Measurements from ENCODE around the gene POFUT1.

POFUT1 gene

DNA sequence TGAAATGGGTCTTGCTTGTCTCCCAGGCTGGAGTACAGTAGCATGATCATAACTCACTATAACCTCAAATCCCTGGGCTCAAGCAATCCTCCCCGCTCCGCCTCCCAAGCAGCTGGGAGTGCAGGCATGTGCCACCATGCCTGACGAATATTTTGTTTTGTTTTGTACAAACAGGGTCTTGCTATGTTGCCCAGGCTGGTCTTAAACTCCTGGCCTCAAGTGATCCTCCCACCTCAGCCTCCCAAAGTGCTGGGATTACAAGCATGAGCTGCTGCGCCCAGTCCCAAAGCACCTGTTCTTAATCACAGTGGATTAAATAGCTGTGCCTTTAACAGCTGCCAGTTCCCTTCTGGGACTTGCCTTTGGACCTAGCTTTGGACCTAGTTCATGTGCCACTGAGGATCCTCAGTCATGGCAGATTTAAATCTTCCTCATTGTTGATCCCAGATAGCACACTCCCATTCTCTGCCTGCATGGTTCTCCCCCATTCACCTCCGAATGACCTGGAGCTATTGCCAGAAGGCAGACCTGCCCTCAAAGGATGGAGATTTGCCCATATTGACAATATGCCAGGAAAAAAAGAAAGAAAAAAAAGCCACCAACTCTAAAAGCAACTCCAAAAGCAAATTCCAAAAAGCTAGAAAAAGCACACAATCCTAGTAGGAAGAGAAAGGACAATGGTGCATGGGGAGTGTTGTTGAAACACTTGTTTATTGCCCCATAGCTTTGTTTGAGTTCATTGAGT lies 10.6 kb downstream of the POFUT1 start:
- peaks cover 11 to 77% (median 62%) of the 10 kb centered on the region in 5 donors for H3K36me3 ChIP-seq (ENCODE audit: control insufficient read depth in 5 of 5, insufficient read depth in 5 of 5, low read length in 5 of 5)
- H3K27me3 ChIP-seq (ENCODE audit: control insufficient read depth in 5 of 5, insufficient read depth in 4 of 5, low read length in 5 of 5), result no peaks in the 10 kb centered on the region
- H3K4me3 ChIP-seq (ENCODE audit: low read depth in 1 of 5, low read length in 5 of 5), result no peak overlapping the region
- peaks cover 0 to 13% (median 2%) of the 10 kb centered on the region in 5 donors for H3K4me1 ChIP-seq (ENCODE audit: control insufficient read depth in 5 of 5, insufficient read depth in 5 of 5, low read length in 5 of 5)
- H3K9me3 ChIP-seq (ENCODE audit: control insufficient read depth in 5 of 5, low read length in 5 of 5), result no peaks in the 10 kb centered on the region
- no peak overlapping the region for H3K27ac ChIP-seq (ENCODE audit: low read depth, low read length)
- H3K9ac ChIP-seq (ENCODE audit: low read length in 5 of 5), result no peak overlapping the region

DNA sequence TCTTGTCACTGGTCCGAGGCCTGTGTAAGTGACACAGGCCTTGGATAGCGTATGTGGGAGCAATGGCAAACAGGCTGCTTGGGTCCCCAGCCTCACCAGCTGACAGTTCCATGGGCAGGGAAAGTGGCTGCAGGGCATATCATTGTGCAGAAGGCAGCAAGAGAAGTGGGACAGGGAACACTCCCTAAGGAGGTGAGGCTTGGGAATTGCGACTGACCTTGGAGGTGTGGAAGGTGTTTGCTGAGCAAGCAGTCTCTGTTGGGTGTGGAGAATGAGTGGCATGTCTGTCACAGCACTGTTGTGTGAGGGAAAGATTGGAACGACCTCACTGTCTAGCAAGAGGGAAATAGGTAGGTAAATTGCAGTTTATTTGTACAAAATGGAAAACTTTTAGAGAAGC lies 16.8 kb downstream of the POFUT1 start:
- no peaks in the 10 kb centered on the region for H3K9me3 ChIP-seq (ENCODE audit: control insufficient read depth in 5 of 5, low read length in 5 of 5)
- H3K27ac ChIP-seq (ENCODE audit: low read depth, low read length), result no peak overlapping the region
- H3K9ac ChIP-seq (ENCODE audit: low read length in 5 of 5), result no peak overlapping the region
- no peak overlapping the region for H3K4me3 ChIP-seq (ENCODE audit: low read depth in 1 of 5, low read length in 5 of 5)
- peaks cover 0 to 24% (median 18%) of the 10 kb centered on the region in 5 donors for H3K4me1 ChIP-seq (ENCODE audit: control insufficient read depth in 5 of 5, insufficient read depth in 5 of 5, low read length in 5 of 5)
- no peaks in the 10 kb centered on the region for H3K27me3 ChIP-seq (ENCODE audit: control insufficient read depth in 5 of 5, insufficient read depth in 4 of 5, low read length in 5 of 5)
- H3K36me3 ChIP-seq (ENCODE audit: control insufficient read depth in 5 of 5, insufficient read depth in 5 of 5, low read length in 5 of 5), result peaks cover 4 to 65% (median 42%) of the 10 kb centered on the region in 5 donors

DNA sequence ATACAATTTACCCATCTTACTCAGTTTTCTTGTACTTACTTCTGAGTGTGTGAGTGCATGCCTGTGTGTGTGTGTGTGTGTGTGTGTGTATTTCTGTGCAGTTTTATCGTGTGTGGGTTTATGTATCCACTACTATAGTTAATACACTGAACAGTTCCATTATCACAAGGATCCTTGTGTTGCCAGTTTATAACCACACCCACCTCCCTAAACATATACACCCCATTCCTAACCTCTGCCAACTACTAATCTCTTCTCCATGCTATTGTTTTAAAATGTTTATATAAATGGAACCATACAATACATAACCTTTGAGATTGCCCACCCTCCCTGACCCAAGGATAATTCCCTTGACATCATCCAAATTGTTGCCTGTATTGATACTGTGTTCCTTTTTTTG lies 18.7 kb downstream of the POFUT1 start:
- Histone ChIP-seq H3K9ac (ENCODE audit: low read length in 5 of 5) (no peak overlapping the region), H3K36me3 (ENCODE audit: control insufficient read depth in 5 of 5, insufficient read depth in 5 of 5, low read length in 5 of 5) (peaks cover 5 to 67% (median 40%) of the 10 kb centered on the region in 5 donors), H3K27ac (ENCODE audit: low read depth, low read length) (no peak overlapping the region)

DNA sequence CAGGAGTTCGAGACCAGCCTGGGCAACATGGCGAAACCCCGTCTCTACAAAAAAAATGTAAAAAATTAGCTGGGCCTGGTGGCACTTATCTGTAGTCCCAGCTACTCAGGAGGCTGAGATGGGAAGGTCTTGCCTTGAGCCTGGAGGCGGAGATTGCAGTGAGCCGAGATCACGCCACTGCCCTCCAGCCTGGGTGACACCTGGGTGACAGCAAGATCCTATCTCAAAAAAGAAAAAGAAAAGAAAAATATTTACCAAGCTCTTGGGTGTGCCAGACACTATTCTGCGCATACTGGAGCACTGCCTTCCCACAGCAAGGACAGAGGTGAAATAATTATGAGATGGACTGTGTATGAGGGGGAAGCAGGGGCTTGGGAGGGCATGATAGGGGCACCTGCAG lies 19.6 kb downstream of the POFUT1 start:
- Histone ChIP-seq H3K4me1 (ENCODE audit: control insufficient read depth in 5 of 5, insufficient read depth in 5 of 5, low read length in 5 of 5) (peaks cover 0 to 24% (median 19%) of the 10 kb centered on the region in 5 donors), H3K9ac (ENCODE audit: low read length in 5 of 5) (peak overlapping the region in 3 of 5 donors; percentile 6 to 65 (median 43)), H3K36me3 (ENCODE audit: control insufficient read depth in 5 of 5, insufficient read depth in 5 of 5, low read length in 5 of 5) (peaks cover 9 to 69% (median 43%) of the 10 kb centered on the region in 5 donors), H3K27me3 (ENCODE audit: control insufficient read depth in 5 of 5, insufficient read depth in 4 of 5, low read length in 5 of 5) (no peaks in the 10 kb centered on the region), H3K27ac (ENCODE audit: low read depth, low read length) (peak overlapping the region; percentile 72), H3K4me3 (ENCODE audit: low read depth in 1 of 5, low read length in 5 of 5) (peak overlapping the region in 1 of 5 donors; percentile 48), H3K9me3 (ENCODE audit: control insufficient read depth in 5 of 5, low read length in 5 of 5) (no peaks in the 10 kb centered on the region)

More for the DNA sequence above, 18.7 kb downstream of the POFUT1 start:
- Histone ChIP-seq H3K4me1 (ENCODE audit: control insufficient read depth in 5 of 5, insufficient read depth in 5 of 5, low read length in 5 of 5) (peaks cover 0 to 24% (median 18%) of the 10 kb centered on the region in 5 donors), H3K4me3 (ENCODE audit: low read depth in 1 of 5, low read length in 5 of 5) (no peak overlapping the region), H3K9me3 (ENCODE audit: control insufficient read depth in 5 of 5, low read length in 5 of 5) (no peaks in the 10 kb centered on the region), H3K27me3 (ENCODE audit: control insufficient read depth in 5 of 5, insufficient read depth in 4 of 5, low read length in 5 of 5) (no peaks in the 10 kb centered on the region)

DNA sequence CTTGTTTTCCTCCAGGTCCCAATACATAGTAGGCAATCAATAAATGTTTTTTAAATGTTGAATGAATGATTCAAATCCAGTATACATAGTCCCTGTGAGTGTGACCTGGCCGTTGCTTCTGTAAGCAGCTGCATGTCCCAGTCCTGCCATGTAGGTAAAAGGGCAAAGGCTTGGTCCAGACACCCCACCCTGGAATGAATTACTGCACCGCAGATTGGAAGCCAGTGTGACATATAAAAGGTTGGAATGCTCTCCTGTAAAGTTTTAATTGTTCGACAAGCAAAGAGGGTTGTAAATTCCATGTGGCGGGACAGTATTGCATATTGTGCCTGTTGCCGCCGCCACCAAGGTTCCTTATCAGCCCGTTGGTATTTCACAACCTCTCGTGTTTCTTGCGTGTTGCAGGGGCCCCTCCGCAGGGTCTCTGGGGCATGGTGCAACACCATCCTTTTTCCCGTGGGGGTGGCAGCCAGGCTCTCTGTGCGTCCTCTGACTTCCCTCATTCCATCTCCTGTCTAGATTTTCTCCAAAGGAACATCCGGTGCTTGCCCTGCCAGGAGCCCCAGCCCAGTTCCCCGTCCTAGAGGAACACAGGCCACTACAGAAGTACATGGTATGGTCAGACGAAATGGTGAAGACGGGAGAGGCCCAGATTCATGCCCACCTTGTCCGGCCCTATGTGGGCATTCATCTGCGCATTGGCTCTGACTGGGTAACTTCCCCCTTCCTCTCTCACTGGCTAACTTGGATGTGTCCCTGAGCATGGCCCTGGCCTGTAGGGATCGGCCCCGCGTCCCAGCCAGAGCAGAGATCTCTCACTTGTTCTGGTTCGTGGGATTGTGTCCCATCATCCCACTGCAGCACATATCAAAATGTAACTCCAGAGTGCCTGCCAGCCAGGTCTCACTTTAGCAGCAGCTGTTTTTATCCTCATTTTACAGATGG lies 20.3 kb downstream of the POFUT1 start:
- Histone ChIP-seq H3K9me3 (ENCODE audit: control insufficient read depth in 5 of 5, low read length in 5 of 5) (no peaks in the 10 kb centered on the region), H3K36me3 (ENCODE audit: control insufficient read depth in 5 of 5, insufficient read depth in 5 of 5, low read length in 5 of 5) (peaks cover 6 to 69% (median 43%) of the 10 kb centered on the region in 5 donors), H3K4me3 (ENCODE audit: low read depth in 1 of 5, low read length in 5 of 5) (peak overlapping the region in 1 of 5 donors; percentile 48), H3K27me3 (ENCODE audit: control insufficient read depth in 5 of 5, insufficient read depth in 4 of 5, low read length in 5 of 5) (no peaks in the 10 kb centered on the region), H3K4me1 (ENCODE audit: control insufficient read depth in 5 of 5, insufficient read depth in 5 of 5, low read length in 5 of 5) (peaks cover 0 to 25% (median 19%) of the 10 kb centered on the region in 5 donors), H3K9ac (ENCODE audit: low read length in 5 of 5) (peak overlapping the region in 4 of 5 donors; percentile 5 to 65 (median 24)), H3K27ac (ENCODE audit: low read depth, low read length) (peak overlapping the region; percentile 72)

DNA sequence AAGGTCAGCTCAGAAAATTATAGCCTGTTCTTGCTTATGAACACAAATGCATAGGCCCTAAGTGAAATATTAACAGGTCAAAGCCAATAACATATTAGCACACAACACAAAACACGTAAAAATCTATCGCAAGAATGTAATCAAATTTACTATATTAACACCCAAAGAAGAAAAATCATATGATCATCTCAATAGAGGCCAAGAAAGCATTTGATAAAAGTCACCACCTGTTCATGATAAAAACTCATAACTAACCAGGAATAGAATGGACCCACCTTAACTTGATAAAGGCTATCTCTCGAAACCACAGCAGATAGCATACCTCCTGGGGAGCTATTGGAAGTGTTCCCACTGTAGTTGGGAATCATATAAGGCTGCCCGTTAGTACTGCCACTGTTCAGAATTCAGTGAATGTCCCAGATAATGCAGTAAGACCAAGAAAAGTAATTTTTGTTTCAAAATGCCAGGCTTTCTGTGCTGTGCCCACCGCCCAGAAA lies 21.6 kb downstream of the POFUT1 start:
- Histone ChIP-seq H3K9me3 (ENCODE audit: control insufficient read depth in 5 of 5, low read length in 5 of 5) (no peaks in the 10 kb centered on the region), H3K27me3 (ENCODE audit: control insufficient read depth in 5 of 5, insufficient read depth in 4 of 5, low read length in 5 of 5) (no peaks in the 10 kb centered on the region), H3K4me3 (ENCODE audit: low read depth in 1 of 5, low read length in 5 of 5) (no peak overlapping the region), H3K4me1 (ENCODE audit: control insufficient read depth in 5 of 5, insufficient read depth in 5 of 5, low read length in 5 of 5) (peaks cover 0 to 27% (median 19%) of the 10 kb centered on the region in 5 donors), H3K36me3 (ENCODE audit: control insufficient read depth in 5 of 5, insufficient read depth in 5 of 5, low read length in 5 of 5) (peaks cover 6 to 70% (median 43%) of the 10 kb centered on the region in 5 donors), H3K9ac (ENCODE audit: low read length in 5 of 5) (no peak overlapping the region), H3K27ac (ENCODE audit: low read depth, low read length) (no peak overlapping the region)

DNA sequence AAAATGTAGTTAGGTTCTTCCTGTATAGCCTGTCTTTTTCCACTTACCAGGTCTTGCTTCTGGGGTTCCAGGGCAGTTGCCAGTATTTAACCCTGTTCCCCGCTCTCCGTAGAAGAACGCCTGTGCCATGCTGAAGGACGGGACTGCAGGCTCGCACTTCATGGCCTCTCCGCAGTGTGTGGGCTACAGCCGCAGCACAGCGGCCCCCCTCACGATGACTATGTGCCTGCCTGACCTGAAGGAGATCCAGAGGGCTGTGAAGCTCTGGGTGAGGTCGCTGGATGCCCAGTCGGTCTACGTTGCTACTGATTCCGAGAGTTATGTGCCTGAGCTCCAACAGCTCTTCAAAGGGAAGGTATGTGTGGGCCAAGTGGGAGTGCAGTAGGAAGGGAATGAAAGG lies 23.0 kb downstream of the POFUT1 start:
- no peak overlapping the region for H3K4me3 ChIP-seq (ENCODE audit: low read depth in 1 of 5, low read length in 5 of 5)
- no peaks in the 10 kb centered on the region for H3K27me3 ChIP-seq (ENCODE audit: control insufficient read depth in 5 of 5, insufficient read depth in 4 of 5, low read length in 5 of 5)
- no peak overlapping the region for H3K9ac ChIP-seq (ENCODE audit: low read length in 5 of 5)
- no peak overlapping the region for H3K27ac ChIP-seq (ENCODE audit: low read depth, low read length)
- H3K9me3 ChIP-seq (ENCODE audit: control insufficient read depth in 5 of 5, low read length in 5 of 5), result no peaks in the 10 kb centered on the region
- H3K4me1 ChIP-seq (ENCODE audit: control insufficient read depth in 5 of 5, insufficient read depth in 5 of 5, low read length in 5 of 5), result peaks cover 0 to 28% (median 19%) of the 10 kb centered on the region in 5 donors
- H3K36me3 ChIP-seq (ENCODE audit: control insufficient read depth in 5 of 5, insufficient read depth in 5 of 5, low read length in 5 of 5), result peaks cover 6 to 80% (median 53%) of the 10 kb centered on the region in 5 donors

DNA sequence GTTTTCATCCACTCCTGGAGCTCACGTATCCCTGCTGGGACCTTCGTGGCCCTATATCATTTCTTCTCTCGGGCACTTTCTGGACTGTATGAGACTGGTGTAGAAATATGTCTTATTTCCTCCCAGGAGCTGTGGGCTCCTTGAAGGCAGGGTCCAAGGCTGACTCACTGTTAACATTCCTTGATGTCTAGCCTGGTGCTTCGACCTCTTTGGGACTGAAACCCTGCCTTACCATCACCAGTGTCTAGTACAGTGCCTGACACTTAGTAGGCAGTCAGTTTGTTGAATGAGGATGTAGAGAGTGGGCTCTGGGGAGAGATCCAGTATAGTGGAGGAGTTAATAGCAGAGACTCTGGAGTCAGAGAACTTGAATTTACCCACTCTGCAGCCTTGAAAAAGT lies 23.6 kb downstream of the POFUT1 start:
- H3K4me3 ChIP-seq (ENCODE audit: low read depth in 1 of 5, low read length in 5 of 5), result no peak overlapping the region
- no peaks in the 10 kb centered on the region for H3K9me3 ChIP-seq (ENCODE audit: control insufficient read depth in 5 of 5, low read length in 5 of 5)
- no peak overlapping the region for H3K27ac ChIP-seq (ENCODE audit: low read depth, low read length)
- peaks cover 0 to 28% (median 19%) of the 10 kb centered on the region in 5 donors for H3K4me1 ChIP-seq (ENCODE audit: control insufficient read depth in 5 of 5, insufficient read depth in 5 of 5, low read length in 5 of 5)
- no peak overlapping the region for H3K9ac ChIP-seq (ENCODE audit: low read length in 5 of 5)
- peaks cover 6 to 84% (median 57%) of the 10 kb centered on the region in 5 donors for H3K36me3 ChIP-seq (ENCODE audit: control insufficient read depth in 5 of 5, insufficient read depth in 5 of 5, low read length in 5 of 5)
- H3K27me3 ChIP-seq (ENCODE audit: control insufficient read depth in 5 of 5, insufficient read depth in 4 of 5, low read length in 5 of 5), result no peaks in the 10 kb centered on the region

DNA sequence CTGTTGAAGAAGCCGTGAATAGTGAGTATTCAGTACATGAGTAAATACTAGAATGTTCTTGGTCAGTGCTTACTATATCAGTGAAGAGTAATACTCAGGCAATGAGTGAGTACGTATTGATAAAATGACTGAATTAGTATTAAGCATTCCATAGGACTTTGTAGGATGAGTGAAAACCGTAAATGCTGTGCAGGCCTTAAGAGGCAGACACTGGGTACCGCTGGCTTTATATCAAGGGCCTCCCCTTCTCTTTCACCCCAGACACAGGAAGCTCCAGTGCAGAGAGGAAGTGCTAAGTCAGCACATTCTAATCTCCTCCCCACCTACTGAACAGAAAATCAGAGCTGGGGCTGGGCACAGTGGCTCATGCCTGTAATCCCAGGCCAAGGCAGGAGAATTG lies 24.2 kb downstream of the POFUT1 start:
- Histone ChIP-seq H3K27ac (ENCODE audit: low read depth, low read length) (no peak overlapping the region), H3K9ac (ENCODE audit: low read length in 5 of 5) (no peak overlapping the region), H3K4me1 (ENCODE audit: control insufficient read depth in 5 of 5, insufficient read depth in 5 of 5, low read length in 5 of 5) (peaks cover 0 to 27% (median 15%) of the 10 kb centered on the region in 5 donors), H3K36me3 (ENCODE audit: control insufficient read depth in 5 of 5, insufficient read depth in 5 of 5, low read length in 5 of 5) (peaks cover 6 to 84% (median 58%) of the 10 kb centered on the region in 5 donors), H3K27me3 (ENCODE audit: control insufficient read depth in 5 of 5, insufficient read depth in 4 of 5, low read length in 5 of 5) (no peaks in the 10 kb centered on the region), H3K4me3 (ENCODE audit: low read depth in 1 of 5, low read length in 5 of 5) (no peak overlapping the region), H3K9me3 (ENCODE audit: control insufficient read depth in 5 of 5, low read length in 5 of 5) (no peaks in the 10 kb centered on the region)

All from subcutaneous abdominal adipose tissue (tissue), 5 donors.